CD14-positive monocyte (primary cell): ENCODE results near the gene EDC3. TPM values are rescaled to one million over a fixed set of nuclear protein-coding genes. Genes with fewer than 3 reads are reported as not detected.
A peak's percentile ranks its signal among the peaks of the same experiment; 100 is the strongest.

ENCODE experiments used
- DNase-seq, 3 donors: peaks; one replicate each; pipeline ENCODE4 v3.0.0-alpha.2; 2011 to 2022
- H2AFZ ChIP-seq: 2 replicates; pipeline ENCODE4 v1.6.0; 2012; ENCODE audit warnings: mild to moderate bottlenecking, low read depth, low read length, inconsistent platforms; ENCODE audit not compliant: insufficient read depth, poor library complexity, severe bottlenecking
- H3K27ac ChIP-seq, 2 donors: 1 replicate in 1 of 2; 2 replicates in 1 of 2; pipeline ENCODE4 v1.5.1; 2012 to 2013; ENCODE audit warnings: low read length in 2 of 2, control low read depth in 1 of 2, inconsistent platforms in 1 of 2, low read depth in 1 of 2, mild to moderate bottlenecking in 1 of 2
- H3K27me3 ChIP-seq, 2 donors: one replicate each; pipeline versions ENCODE4 v1.6.0 to v1.6.1; 2011 to 2013; ENCODE audit warnings: low read length in 2 of 2; ENCODE audit not compliant: control insufficient read depth in 2 of 2, insufficient read depth in 2 of 2
- H3K36me3 ChIP-seq, 2 donors: replicated peaks in 1 of 2; 1 replicate in 1 of 2; 2 replicates in 1 of 2; pipeline versions ENCODE4 v1.5.1 to v1.6.1; 2012 to 2013; ENCODE audit warnings: low read length in 2 of 2, control low read depth in 1 of 2, inconsistent platforms in 1 of 2, mild to moderate bottlenecking in 1 of 2; ENCODE audit not compliant: insufficient read depth in 2 of 2, control insufficient read depth in 1 of 2
- H3K4me1 ChIP-seq, 2 donors: 1 replicate in 1 of 2; 2 replicates in 1 of 2; pipeline versions ENCODE4 v1.5.1 to v1.6.1; 2012 to 2013; ENCODE audit warnings: low read length in 2 of 2, control low read depth in 1 of 2, inconsistent platforms in 1 of 2, mild to moderate bottlenecking in 1 of 2, moderate library complexity in 1 of 2; ENCODE audit not compliant: insufficient read depth in 2 of 2, control insufficient read depth in 1 of 2
- H3K4me2 ChIP-seq: replicated peaks from 2 replicates; pipeline ENCODE3; 2012; ENCODE audit warnings: low read length, moderate library complexity, mild to moderate bottlenecking; ENCODE audit not compliant: poor library complexity, severe bottlenecking; ENCODE audit errors: extremely low read depth
- H3K4me3 ChIP-seq, 3 experiments: fragments of 200-600 bp in 1 of 3; sonication (generic) in 1 of 3; replicated peaks in 1 of 3; 1 replicate in 2 of 3; 2 replicates in 1 of 3; pipeline ENCODE4 v1.5.1; 2011 to 2013; ENCODE audit warnings: low read length in 3 of 3, mild to moderate bottlenecking in 3 of 3, control low read depth in 2 of 3, low read depth in 2 of 3, inconsistent platforms in 1 of 3, moderate library complexity in 1 of 3
- H3K79me2 ChIP-seq: 2 replicates; pipeline ENCODE4 v1.6.0; 2012; ENCODE audit warnings: mild to moderate bottlenecking, control low read depth, inconsistent platforms, low read length, moderate library complexity; ENCODE audit not compliant: insufficient read depth
- H3K9ac ChIP-seq: 2 replicates; pipeline ENCODE4 v1.6.0; 2017; ENCODE audit warnings: low read length, mild to moderate bottlenecking; ENCODE audit not compliant: insufficient read depth, poor library complexity, severe bottlenecking
- H3K9me3 ChIP-seq, 2 donors: replicated peaks in 1 of 2; 1 replicate in 1 of 2; 2 replicates in 1 of 2; pipeline versions ENCODE4 v1.5.1 to v1.6.1; 2012 to 2013; ENCODE audit warnings: low read length in 2 of 2, control low read depth in 1 of 2; ENCODE audit not compliant: control insufficient read depth in 1 of 2, insufficient read depth in 1 of 2
- H4K20me1 ChIP-seq: 2 replicates; pipeline ENCODE4 v1.6.0; 2012; ENCODE audit warnings: mild to moderate bottlenecking, low read length, control low read depth, moderate library complexity; ENCODE audit not compliant: insufficient read depth
- H3K27ac Mint-ChIP-seq, 7 donors: one replicate each; pipeline ENCODE4 v1.8.0; 2020; ENCODE audit warnings: mild to moderate bottlenecking in 7 of 7, mixed read lengths in 7 of 7, moderate library complexity in 6 of 7, inconsistent platforms in 2 of 7
- H3K27me3 Mint-ChIP-seq, 3 donors: one replicate each; pipeline ENCODE4 v1.8.0; 2021 to 2022; ENCODE audit warnings: low read depth in 3 of 3, mild to moderate bottlenecking in 3 of 3, mixed read lengths in 3 of 3, moderate library complexity in 3 of 3, inconsistent platforms in 1 of 3
- H3K36me3 Mint-ChIP-seq, 2 donors: one replicate each; pipeline ENCODE4 v1.8.0; 2020; ENCODE audit warnings: mixed read lengths in 2 of 2, inconsistent platforms in 1 of 2, mild to moderate bottlenecking in 1 of 2
- H3K4me1 Mint-ChIP-seq: one replicate; pipeline ENCODE4 v1.8.0; 2020; ENCODE audit warnings: mild to moderate bottlenecking, mixed read lengths
- H3K4me3 Mint-ChIP-seq, 2 donors: one replicate each; pipeline ENCODE4 v1.8.0; 2020; ENCODE audit warnings: mild to moderate bottlenecking in 2 of 2, mixed read lengths in 2 of 2, moderate library complexity in 1 of 2
- H3K9me3 Mint-ChIP-seq, 7 donors: one replicate each; pipeline ENCODE4 v1.8.0; 2020 to 2022; ENCODE audit warnings: mixed read lengths in 7 of 7, mild to moderate bottlenecking in 6 of 7, moderate library complexity in 6 of 7, inconsistent platforms in 2 of 7
- WGBS: methylation state at CpG from one replicate; pipeline ENCODE4 v1.1.5; 2013; ENCODE audit warnings: missing lambda C conversion rate; ENCODE audit not compliant: insufficient coverage; 5-methylcytosine and 5-hydroxymethylcytosine counted together
- intact Hi-C, 2 donors: fragments of 100-400 bp; cut with micrococcal nuclease; formaldehyde crosslinking; loops; one replicate each; pipeline versions ENCODE4 v1.15.0 to v1.15.1; 2023
- polyA plus RNA-seq, 3 donors: library from polyadenylated mRNA; depleted of rRNA in 1 of 3; unstranded in 2 of 3; stranded (reverse) in 1 of 3; fragments of 300-500 nt in 2 of 3; fragments of >200 nt in 1 of 3; fragmentation: Illumina TruSeq in 2 of 3; gene quantifications; 1 replicate in 2 of 3; 2 replicates in 1 of 3; pipeline ENCODE4 v1.2.3, GENCODE V29; 2012 to 2021
- TF ChIP-seq, protein P1 (sequence below): fragments of 200-600 bp; IDR thresholded peaks from one replicate; pipeline ENCODE4 v1.8.0; 2022; ENCODE audit warnings: antibody characterized with exemption, mild to moderate bottlenecking

Gene EDC3
- polyA plus RNA-seq, 3 donors = 10.0 to 14.9 (median 10.5) TPM

DNA sequence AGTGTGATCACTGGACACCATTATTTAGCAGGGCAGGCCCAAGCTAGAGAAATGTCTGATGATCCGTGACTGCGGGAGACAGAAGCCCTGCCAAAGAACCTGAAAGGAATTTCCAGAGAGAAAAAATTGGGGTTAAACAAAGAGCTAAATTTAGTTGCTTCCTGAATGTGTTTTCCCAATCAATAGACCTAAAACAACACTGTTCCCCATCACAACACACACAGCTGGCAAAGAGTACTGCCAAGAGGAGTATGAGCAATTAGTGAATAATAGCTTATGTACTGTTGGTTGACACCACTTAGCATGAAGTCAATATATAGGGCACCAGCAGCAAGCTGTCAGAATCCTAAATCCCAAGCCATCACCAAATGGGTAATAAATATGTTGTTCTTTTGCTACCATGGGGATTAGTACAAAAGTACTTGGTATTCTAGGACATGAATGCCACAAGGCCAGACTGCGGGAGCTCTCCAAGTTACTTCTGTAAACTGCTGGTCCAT lies 44.5 kb downstream of the EDC3 start:
- Mint-ChIP-seq H3K4me1 (peaks cover 18% of the 10 kb centered on the region), H3K27ac (no peak overlapping the region), H3K27me3 (no peaks in the 10 kb centered on the region), H3K36me3 (peaks cover 47 to 57% of the 10 kb centered on the region in 2 donors), H3K9me3 (no peaks in the 10 kb centered on the region), H3K4me3 (no peak overlapping the region)
- no peak overlapping the region for H3K27ac ChIP-seq
- H3K4me1 ChIP-seq = peaks cover 5 to 18% of the 10 kb centered on the region in 2 donors
- intact Hi-C loops = no loop called here
- no peak overlapping the region for H3K9ac ChIP-seq
- no peak overlapping the region for H3K4me3 ChIP-seq
- no peak for DNase-seq
- 100% methylated on average over 2 of the region's 3 CpGs for WGBS
- no peaks in the 10 kb centered on the region for H3K27me3 ChIP-seq
- peaks cover 24 to 62% of the 10 kb centered on the region in 2 donors for H3K36me3 ChIP-seq
- no peak overlapping the region for H3K4me2 ChIP-seq
- H4K20me1 ChIP-seq = peaks cover 24% of the 10 kb centered on the region
- no peak overlapping the region for H2AFZ ChIP-seq
- TF ChIP-seq, protein P1, sequence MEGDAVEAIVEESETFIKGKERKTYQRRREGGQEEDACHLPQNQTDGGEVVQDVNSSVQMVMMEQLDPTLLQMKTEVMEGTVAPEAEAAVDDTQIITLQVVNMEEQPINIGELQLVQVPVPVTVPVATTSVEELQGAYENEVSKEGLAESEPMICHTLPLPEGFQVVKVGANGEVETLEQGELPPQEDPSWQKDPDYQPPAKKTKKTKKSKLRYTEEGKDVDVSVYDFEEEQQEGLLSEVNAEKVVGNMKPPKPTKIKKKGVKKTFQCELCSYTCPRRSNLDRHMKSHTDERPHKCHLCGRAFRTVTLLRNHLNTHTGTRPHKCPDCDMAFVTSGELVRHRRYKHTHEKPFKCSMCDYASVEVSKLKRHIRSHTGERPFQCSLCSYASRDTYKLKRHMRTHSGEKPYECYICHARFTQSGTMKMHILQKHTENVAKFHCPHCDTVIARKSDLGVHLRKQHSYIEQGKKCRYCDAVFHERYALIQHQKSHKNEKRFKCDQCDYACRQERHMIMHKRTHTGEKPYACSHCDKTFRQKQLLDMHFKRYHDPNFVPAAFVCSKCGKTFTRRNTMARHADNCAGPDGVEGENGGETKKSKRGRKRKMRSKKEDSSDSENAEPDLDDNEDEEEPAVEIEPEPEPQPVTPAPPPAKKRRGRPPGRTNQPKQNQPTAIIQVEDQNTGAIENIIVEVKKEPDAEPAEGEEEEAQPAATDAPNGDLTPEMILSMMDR = no peak
- no peaks in the 10 kb centered on the region for H3K79me2 ChIP-seq
- no peaks in the 10 kb centered on the region for H3K9me3 ChIP-seq

DNA sequence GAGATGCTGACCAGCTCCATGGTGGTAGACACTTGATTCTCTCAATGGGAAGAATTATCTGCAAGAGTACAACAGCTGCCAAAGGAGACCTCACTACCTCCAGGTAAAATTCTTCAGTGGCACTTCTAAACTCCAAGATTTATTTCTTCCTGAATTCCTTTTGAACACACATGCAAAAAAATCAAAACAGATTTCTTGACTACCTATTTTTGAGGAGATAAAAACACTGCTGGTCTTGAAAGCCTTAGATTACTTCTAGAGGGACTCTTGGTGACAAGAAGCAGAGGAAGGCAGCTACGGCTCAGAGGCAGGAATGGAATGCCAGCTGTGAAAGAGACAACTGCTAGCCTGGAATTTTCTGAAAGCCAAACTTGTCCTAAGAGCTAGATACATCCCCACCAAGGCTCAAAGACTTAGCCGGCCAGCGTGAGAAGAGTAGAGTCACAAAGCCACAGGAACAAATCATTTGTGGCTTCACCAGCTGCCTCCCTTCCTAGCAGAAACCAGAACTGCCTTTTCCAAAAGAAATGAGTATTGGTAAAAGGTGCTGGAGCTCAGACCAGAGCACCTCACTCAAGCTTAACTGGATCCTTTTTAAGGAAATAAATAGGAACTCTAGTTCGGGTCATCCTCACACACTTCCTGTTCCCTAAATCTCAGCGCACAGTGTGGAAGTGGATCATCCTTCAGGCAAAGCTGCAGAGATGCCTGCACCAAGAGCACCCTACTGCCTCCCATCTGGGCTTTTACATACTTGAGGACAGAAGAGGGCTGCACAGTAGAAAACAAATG lies 47.6 kb downstream of the EDC3 start:
- H3K4me3 ChIP-seq = no peak overlapping the region
- H3K27ac ChIP-seq = peak overlapping the region in 1 of 2 donors; percentile 14
- H2AFZ ChIP-seq = no peak overlapping the region
- no peak overlapping the region for H3K4me2 ChIP-seq
- no peak overlapping the region for H3K9ac ChIP-seq
- no peaks in the 10 kb centered on the region for H3K27me3 Mint-ChIP-seq
- TF ChIP-seq, protein P1 = no peak
- intact Hi-C loops = no loop called here
- peaks cover 8% of the 10 kb centered on the region for H3K4me1 Mint-ChIP-seq
- peaks cover 11 to 65% of the 10 kb centered on the region in 2 donors for H3K36me3 ChIP-seq
- peaks cover 0 to 6% of the 10 kb centered on the region in 2 donors for H3K4me1 ChIP-seq
- no peak overlapping the region for H3K27ac Mint-ChIP-seq
- no peaks in the 10 kb centered on the region for H3K9me3 Mint-ChIP-seq
- DNase-seq = peak in 2 of 3 donors; percentile 20 to 23
- H3K79me2 ChIP-seq = no peaks in the 10 kb centered on the region
- H3K36me3 Mint-ChIP-seq = peaks cover 42 to 58% of the 10 kb centered on the region in 2 donors
- no CpG with 5 or more reads among the region's 5 CpGs for WGBS
- peaks cover 27% of the 10 kb centered on the region for H4K20me1 ChIP-seq
- H3K27me3 ChIP-seq = no peaks in the 10 kb centered on the region
- no peak overlapping the region for H3K4me3 Mint-ChIP-seq
- no peaks in the 10 kb centered on the region for H3K9me3 ChIP-seq
